Forelimb muscle (tissue), 1 donor: Measurements from ENCODE around the gene COPS6. TPM values are rescaled to one million over a fixed set of nuclear protein-coding genes. Genes with fewer than 3 reads are reported as not detected.
A peak's percentile ranks its signal among the peaks of the same experiment; 100 is the strongest.
"Not testable (repeated sequence)": the region's sequence is repeated elsewhere in the genome, so short reads cannot be mapped to it uniquely, and the experiment has no call there.

Experiments used
- DNase-seq: peaks from one replicate; pipeline ENCODE4 v3.0.0-alpha.2; 2013; ENCODE audit warnings: low read depth
- polyA plus RNA-seq: library from polyadenylated mRNA; unstranded; fragments of 120-200 nt; gene quantifications from one replicate; pipeline ENCODE4 v1.2.1, GENCODE V29; 2013; ENCODE audit not compliant: insufficient read length

COPS6 gene
- polyA plus RNA-seq, 1 donor, result 78.2 TPM

DNA sequence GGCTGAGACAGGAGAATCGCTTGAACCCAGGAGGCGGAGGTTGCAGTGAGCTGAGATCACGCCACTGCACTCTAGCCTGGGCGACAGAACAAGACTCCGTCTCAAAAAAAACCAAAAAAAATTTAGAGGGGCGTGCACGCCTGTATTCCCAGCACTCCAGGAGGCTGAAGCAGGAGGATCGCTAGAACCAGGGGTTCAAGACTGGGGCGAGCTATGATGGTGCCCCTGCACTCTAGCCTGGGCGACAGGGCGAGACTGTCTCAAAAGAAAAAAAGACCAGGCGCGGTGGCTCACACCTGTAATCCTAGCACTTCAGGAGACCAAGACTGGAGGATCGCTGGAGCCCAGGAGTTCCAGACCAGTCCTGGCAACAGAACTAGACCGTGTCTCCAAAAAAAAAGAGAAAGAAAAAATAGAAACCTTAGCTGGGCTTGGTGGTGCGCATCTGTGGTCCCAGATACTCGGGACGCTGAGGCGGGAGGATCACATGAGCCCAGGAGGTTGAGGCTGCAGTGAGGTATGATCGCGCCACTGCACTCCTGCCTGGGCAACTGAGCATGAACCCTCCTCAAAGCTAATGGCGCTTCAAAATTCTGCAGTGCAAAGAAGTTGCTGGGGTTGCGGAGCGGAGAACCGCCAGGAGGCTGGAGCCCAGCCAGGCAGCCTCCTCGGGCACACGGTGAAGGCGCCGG, 37.6 kb downstream of the COPS6 start:
- DNase-seq, result no peak

DNA sequence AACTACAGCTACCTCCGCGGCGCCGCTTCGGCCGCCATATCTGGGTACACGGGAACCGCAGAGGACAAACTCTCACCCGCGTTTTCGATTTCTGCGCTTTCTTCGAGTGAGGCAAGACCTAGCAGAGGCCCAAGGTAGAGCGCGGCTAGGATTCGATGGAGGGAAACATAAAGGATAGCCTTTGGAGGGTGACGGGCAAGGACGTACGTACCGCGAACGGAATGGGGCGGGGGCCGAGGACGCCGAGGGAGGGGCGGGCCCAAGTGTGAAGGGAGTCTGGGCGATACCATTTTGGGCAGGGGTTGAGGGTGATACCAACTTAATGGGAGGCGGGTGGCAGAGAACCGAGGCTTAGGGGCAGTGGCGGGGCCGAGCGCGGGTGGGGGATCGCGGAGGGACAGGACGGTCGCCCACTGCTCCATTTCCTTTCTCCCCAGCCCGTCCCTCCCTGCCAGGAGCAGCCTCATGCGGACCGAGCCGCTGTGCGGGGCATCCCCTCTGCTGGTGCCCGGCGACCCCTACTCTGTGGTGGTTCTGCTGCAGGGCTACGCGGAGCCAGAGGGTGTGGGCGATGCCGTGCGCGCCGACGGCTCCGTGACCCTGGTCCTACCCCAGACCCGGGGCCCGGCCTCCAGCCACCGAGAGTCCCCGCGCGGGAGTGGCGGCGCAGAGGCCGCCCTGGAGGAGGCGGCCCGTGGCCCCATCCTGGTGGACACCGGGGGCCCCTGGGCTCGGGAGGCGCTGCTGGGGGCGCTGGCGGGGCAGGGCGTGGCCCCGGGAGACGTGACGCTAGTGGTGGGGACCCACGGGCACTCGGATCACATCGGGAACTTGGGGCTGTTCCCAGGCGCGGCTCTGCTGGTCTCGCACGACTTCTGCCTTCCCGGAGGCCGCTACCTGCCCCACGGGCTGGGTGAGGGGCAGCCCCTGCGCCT, 38.4 kb downstream of the COPS6 start, which contains the start of gene MBLAC1:
Gene MBLAC1, plus strand, starts transcription at position 37 of the 935 bp plus-strand sequence. Its CDS starts 429 bp downstream, at position 466.
- DNase-seq, result peak; percentile 77

DNA sequence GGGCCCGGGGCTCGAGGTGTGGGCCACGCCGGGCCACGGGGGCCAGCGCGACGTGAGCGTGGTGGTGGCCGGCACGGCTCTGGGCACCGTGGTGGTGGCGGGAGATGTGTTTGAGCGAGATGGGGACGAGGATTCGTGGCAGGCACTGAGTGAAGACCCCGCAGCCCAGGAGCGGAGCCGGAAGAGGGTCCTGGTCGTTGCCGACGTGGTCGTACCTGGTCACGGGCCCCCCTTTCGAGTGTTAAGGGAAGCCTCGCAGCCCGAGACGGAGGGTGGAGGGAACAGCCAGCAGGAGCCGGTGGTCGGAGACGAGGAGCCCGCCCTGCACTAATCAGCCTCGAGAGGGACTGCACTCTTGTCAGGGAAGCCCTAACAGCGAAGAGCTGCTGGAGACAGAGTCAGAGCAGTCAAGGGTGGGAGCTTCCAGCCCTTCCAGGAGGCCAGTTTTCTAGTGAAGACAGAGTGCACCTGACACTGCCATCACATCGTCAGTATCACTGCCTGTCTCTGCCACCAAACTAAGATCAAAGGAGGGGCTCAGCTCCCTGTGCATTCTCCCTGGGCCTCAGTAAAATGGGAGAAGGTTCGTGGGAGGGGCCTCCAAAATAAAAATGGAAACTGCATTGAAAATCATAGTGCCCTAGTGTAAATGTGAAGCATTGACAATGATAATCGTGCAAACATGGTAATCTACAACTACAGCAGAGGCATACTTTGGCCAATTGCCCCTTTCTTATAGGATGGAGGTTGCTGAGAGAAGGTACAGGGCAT, 39.3 kb downstream of the COPS6 start:
- DNase-seq, result no peak

DNA sequence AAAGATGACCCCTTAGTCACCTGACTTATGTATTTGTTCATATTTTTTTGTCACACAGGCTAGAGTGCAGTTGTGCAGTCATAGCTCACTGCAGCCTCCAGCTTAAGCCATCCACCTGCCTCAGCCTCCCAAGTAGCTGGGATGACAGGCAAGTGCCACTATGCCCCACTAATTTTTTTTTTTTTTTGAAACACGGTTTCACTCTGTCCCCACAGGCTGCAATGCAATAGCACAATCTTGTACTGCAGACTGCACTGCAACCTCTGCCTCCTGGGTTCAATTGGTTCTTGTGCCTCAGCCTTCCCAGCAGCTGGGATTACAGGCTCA, 39.8 kb downstream of the COPS6 start:
- no peak for DNase-seq

DNA sequence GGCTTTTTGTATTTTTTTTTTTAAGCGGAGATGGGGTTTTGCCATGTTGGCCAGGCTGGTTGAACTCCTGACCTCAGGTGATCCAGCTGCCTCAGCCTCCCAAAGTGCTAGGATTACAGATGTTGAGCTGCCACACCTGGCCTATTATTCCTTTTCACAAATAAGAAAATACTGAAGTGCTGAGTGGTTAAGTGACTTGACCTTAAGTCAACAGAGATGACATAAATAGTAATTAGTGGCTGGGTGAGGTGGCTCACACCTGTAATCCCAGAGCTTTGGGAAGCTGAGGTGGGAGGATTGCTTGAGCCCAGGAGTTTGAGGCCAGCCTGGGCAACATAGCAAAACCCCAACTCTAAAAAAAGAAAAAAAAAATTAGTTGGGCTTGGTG, 41.4 kb downstream of the COPS6 start:
- not testable (repeated sequence) for DNase-seq

DNA sequence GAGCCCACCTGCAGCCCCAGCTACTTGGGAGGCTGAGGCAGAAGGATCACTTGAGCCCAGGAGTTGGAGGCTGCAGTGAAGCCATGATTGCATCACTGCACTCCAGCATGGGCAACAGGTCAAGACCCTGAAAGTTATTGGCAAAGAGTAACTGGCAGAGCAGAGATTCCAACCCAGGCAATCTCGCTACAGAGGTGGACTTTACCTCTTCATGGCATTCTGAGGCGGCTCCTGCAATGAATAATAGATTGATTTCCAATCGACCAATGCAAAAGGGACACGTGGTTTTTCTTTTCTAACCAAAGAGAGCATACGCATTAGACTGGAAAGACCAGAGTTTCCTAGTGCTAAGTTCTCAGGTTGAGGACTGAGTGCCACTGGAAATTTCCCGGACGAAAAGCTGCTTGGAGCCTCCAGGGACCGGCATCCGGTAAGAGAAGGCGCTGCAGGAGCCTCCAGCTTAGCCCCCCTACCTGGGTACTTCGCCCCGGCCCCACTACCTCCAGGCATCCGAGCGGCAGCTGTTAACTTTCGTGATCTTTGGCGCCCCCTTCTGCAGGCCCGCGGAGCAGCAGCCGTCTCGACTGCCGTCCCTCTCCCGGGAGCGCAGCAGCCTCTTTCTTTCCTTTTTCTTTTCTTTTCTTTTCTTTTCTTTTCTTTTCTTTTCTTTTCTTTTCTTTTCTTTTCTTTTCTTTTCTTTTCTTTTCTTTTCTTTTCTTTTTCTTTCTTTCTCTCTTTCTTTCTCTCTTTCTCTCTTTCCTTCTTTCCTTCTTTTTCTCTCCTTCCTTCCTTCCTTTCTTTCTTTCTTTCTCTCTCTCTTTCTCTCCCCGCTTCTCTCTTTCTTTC, 42.1 kb downstream of the COPS6 start:
- DNase-seq, result no peak

DNA sequence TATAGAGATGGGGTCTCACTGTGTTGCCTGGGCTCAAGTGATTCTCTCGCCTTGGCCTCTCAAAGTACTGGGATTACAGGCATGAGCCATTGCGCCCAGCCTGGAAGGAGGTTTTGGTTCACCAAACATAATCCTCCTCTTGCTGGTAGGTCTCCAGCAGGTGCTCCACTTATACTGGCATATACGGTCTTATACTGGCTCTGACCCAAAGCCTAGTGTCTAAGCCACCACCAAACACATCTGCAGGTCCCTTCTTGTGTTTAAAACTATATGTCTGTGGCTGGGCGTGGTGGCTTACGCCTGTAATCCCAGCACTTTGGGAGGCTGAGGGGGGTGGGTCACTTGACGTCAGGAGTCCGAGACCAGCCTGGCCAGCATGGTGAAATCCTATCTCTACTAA, 43.4 kb downstream of the COPS6 start:
- no peak for DNase-seq

DNA sequence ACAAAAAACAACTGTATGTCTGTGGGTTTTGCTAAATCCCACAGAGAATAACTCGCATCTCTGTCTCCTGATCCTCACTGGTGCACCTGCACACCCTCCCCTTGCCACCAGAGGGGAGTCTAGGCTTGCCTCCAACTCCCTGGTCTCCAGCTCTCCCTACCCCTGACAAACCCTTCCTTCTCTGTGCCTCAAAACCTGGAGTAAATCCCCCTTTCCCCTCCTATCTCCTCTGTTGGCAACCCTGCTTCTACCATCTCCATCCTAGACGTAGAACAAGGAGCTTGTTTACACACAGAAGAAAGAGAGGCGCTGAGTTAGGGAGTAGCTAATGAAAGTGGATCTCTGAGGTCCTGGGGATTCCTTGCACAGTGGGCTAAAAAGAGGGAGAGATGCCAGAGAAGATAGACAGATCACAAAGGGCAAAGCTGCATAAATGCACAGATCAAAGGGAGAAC, 44.0 kb downstream of the COPS6 start:
- no peak for DNase-seq

DNA sequence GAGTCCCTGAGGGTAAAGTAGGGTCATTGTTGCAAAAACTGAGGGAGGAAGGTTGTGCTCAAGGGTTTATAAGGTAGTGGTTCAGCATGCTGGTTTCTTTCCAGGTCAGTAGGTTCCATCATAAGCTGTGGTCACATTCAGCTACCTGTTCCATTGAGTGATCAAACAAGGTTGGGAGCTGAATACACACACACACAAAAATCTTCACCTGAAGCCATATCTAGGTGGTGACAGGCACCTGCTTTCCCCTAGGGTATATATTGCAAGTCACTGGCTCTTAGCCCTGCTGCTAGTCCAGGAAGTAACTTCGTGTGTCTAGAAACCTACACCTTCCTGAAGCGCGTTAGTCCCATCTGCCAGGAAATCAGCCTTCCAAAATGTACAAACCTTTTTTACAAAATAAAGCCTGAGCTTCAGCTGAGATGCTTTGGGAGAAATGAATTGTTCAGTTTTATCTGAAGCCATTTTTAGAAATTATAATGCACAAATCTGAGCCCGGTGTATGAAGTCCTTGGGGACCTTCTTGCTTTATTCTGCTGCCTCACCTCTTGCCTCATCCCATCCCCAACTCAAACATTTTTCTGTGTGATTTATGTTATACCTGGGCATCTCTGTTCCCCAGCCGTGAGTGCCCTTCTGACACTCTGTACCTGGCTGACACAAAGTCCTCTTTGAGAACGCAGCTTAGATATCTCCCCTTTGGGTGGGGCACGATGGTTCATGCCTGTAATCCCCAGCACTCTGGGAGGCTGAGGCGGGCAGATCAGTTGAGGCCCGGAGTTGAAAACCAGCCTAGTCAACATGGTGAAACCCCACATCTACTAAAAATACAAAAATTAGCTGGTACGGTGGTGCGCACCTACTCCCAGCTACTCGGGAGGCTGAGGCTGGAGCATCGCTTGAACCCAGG, 49.3 kb downstream of the COPS6 start:
- DNase-seq, result no peak

DNA sequence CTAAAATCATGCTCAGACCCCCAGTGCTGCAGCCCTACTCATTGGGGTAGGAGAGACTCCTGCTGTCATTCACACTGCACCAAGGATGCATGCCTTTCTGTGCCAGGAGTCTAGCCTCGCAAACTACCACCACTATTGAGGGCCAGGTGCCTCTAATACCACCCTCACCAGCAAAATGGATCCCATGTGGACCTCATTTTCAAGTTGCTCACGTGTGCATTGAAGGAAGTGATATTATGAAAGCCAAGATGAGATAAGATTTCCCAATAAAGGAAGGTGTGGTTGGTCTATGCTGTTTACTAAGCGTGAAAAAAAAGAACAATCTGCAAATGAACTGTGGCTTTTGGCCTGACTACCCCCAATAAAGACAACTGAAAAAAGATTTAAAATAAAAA, 52.8 kb downstream of the COPS6 start:
- DNase-seq, result no peak

Other genes starting within 250 kb of the COPS6 start
- gene OR2AE1, start 211.9 kb upstream of the COPS6 start, polyA plus RNA-seq, result not detected
- gene TRIM4, start 169.4 kb upstream of the COPS6 start, polyA plus RNA-seq, result 14.3 TPM
- gene GJC3, start 159.3 kb upstream of the COPS6 start, polyA plus RNA-seq, result 0.32 TPM
- gene AZGP1, start 112.9 kb upstream of the COPS6 start, polyA plus RNA-seq, result 13.2 TPM
- 37.6 TPM for gene ZKSCAN1, start 73.4 kb upstream of the COPS6 start, polyA plus RNA-seq
- 11.5 TPM for gene ZSCAN21, start 39.2 kb upstream of the COPS6 start, polyA plus RNA-seq
- 27.2 TPM for gene ZNF3, start 7.2 kb upstream of the COPS6 start, polyA plus RNA-seq
- gene MCM7, start 12.4 kb downstream of the COPS6 start, polyA plus RNA-seq, result 62.4 TPM
- 22.0 TPM for gene AP4M1, start 12.7 kb downstream of the COPS6 start, polyA plus RNA-seq
- 35.3 TPM for gene TAF6, start 30.4 kb downstream of the COPS6 start, polyA plus RNA-seq
- gene CNPY4, start 30.7 kb downstream of the COPS6 start, polyA plus RNA-seq, result 33.8 TPM
- 1.5 TPM for gene MBLAC1, start 38.0 kb downstream of the COPS6 start, polyA plus RNA-seq
- 54.1 TPM for gene LAMTOR4, start 59.9 kb downstream of the COPS6 start, polyA plus RNA-seq
- 13.0 TPM for gene TRAPPC14, start 69.8 kb downstream of the COPS6 start, polyA plus RNA-seq
- 9.2 TPM for gene GAL3ST4, start 79.6 kb downstream of the COPS6 start, polyA plus RNA-seq
- 6.3 TPM for gene GPC2, start 88.4 kb downstream of the COPS6 start, polyA plus RNA-seq
- 21.2 TPM for gene STAG3, start 88.9 kb downstream of the COPS6 start, polyA plus RNA-seq
- gene PVRIG, start 131.0 kb downstream of the COPS6 start, polyA plus RNA-seq, result 9.1 TPM
- gene SPDYE3, start 218.7 kb downstream of the COPS6 start, polyA plus RNA-seq, result 5.7 TPM